Type B pancreatic cell (in vitro differentiated cells): ENCODE results near the gene CD200R1. TPM values are rescaled to one million over a fixed set of nuclear protein-coding genes. Genes with fewer than 3 reads are reported as not detected.

Experiments
- DNase-seq: peaks from one replicate; pipeline ENCODE4 v3.0.0; 2021; ENCODE audit warnings: mixed read lengths; ENCODE audit not compliant: unreplicated experiment; ENCODE audit errors: extremely low spot score
- H3K27ac Mint-ChIP-seq: 2 replicates; pipeline ENCODE4 v1.8.0; 2021; ENCODE audit warnings: mild to moderate bottlenecking, mixed read lengths
- H3K27me3 Mint-ChIP-seq: 2 replicates; pipeline ENCODE4 v1.8.0; 2021; ENCODE audit warnings: mixed read lengths
- H3K36me3 Mint-ChIP-seq: 2 replicates; pipeline ENCODE4 v1.8.0; 2021; ENCODE audit warnings: mixed read lengths
- H3K4me1 Mint-ChIP-seq: one replicate; pipeline ENCODE4 v1.8.0; 2021; ENCODE audit warnings: mixed read lengths; ENCODE audit not compliant: unreplicated experiment
- H3K4me3 Mint-ChIP-seq: 2 replicates; pipeline ENCODE4 v1.8.0; 2021; ENCODE audit warnings: mild to moderate bottlenecking, mixed read lengths
- H3K9me3 Mint-ChIP-seq: 2 replicates; pipeline ENCODE4 v1.8.0; 2021; ENCODE audit warnings: mixed read lengths
- long read RNA-seq: library from polyadenylated mRNA; unstranded; transcript quantifications from one replicate; pipeline ENCODE4 v2.0.0, GENCODE V29; 2020
- total RNA-seq: library from RNA; stranded (reverse); gene quantifications from 2 replicates; pipeline ENCODE4 v1.2.1, GENCODE V29; 2021; ENCODE audit warnings: low replicate concordance
- TF ChIP-seq, protein P1 (sequence below): fragments of 200-600 bp; sonication (generic); conservative IDR thresholded peaks from 2 replicates; pipeline ENCODE4 v1.5.0; 2021; ENCODE audit warnings: antibody characterized with exemption, mild to moderate bottlenecking

The CD200R1 gene, protein sequence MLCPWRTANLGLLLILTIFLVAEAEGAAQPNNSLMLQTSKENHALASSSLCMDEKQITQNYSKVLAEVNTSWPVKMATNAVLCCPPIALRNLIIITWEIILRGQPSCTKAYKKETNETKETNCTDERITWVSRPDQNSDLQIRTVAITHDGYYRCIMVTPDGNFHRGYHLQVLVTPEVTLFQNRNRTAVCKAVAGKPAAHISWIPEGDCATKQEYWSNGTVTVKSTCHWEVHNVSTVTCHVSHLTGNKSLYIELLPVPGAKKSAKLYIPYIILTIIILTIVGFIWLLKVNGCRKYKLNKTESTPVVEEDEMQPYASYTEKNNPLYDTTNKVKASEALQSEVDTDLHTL
- total RNA-seq = 2.1 and 4.5 TPM in 2 replicates
- long read RNA-seq, transcript CD200R1-202 (8 exons, 2,299 nt) = major isoform, 8 of 10 reads
- long read RNA-seq, partial matches to known transcripts = 0 of 10 reads
- long read RNA-seq, other reads (novel, unspliced or antisense) = 2 of 10 reads

DNA sequence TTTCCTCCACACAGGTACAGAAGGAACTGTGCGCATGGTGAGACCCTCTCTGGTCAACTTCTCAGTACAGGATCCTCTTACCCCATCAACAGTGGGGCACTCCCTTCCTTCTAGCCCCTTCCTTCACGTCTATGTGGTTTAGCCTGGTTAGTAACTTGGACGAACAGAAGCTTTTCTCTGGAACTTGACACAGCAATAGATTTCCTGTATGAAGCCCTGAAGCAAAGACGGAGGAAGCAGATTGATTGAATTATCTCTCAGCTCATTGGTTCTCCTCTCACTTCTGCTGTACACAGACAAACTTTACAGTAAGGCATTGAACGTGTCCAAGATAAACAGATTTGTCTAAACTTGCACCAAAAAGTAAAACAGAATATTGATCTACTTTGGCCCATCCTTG, at the start of gene CD200R1:
TSS of gene CD200R1 (minus strand) at position 210 of the 400 bp plus-strand sequence. CDS start 246 bp downstream, outside the sequence.
- Mint-ChIP-seq H3K9me3 (no peaks in the 10 kb centered on the region), H3K27ac (peak within 1 kb of the TSS; percentile 17), H3K36me3 (no peaks in the 10 kb centered on the region), H3K4me3 (no peak within 1 kb of the TSS), H3K27me3 (no peaks in the 10 kb centered on the region), H3K4me1 (no peaks in the 10 kb centered on the region)
- TF ChIP-seq, protein P1, sequence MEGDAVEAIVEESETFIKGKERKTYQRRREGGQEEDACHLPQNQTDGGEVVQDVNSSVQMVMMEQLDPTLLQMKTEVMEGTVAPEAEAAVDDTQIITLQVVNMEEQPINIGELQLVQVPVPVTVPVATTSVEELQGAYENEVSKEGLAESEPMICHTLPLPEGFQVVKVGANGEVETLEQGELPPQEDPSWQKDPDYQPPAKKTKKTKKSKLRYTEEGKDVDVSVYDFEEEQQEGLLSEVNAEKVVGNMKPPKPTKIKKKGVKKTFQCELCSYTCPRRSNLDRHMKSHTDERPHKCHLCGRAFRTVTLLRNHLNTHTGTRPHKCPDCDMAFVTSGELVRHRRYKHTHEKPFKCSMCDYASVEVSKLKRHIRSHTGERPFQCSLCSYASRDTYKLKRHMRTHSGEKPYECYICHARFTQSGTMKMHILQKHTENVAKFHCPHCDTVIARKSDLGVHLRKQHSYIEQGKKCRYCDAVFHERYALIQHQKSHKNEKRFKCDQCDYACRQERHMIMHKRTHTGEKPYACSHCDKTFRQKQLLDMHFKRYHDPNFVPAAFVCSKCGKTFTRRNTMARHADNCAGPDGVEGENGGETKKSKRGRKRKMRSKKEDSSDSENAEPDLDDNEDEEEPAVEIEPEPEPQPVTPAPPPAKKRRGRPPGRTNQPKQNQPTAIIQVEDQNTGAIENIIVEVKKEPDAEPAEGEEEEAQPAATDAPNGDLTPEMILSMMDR = no peak
- no peak for DNase-seq

DNA sequence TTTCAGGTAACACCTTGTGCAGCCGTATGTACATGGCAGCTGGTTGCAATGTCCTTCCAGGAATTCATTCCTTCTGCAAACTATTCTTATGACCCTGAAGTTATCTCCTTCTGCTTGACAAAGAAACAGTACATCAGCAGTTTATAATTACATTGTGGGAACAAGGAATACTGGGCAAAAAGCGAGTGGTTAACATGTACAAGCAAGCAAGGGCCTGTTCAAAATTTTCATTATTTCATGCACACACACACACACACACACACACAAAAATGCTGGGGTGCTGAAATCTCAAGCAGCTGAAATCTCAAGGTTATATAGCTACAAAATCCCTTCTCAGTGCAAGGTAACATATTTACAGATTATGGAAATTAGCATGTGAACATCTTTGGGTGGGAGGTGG, 46.6 kb upstream of the CD200R1 start:
- Mint-ChIP-seq H3K36me3 (peaks cover 4% of the 10 kb centered on the region), H3K27me3 (no peaks in the 10 kb centered on the region), H3K4me3 (no peak overlapping the region), H3K9me3 (no peaks in the 10 kb centered on the region), H3K27ac (no peak overlapping the region), H3K4me1 (peaks cover 30% of the 10 kb centered on the region)
- TF ChIP-seq, protein P1 = no peak
- no peak for DNase-seq

DNA sequence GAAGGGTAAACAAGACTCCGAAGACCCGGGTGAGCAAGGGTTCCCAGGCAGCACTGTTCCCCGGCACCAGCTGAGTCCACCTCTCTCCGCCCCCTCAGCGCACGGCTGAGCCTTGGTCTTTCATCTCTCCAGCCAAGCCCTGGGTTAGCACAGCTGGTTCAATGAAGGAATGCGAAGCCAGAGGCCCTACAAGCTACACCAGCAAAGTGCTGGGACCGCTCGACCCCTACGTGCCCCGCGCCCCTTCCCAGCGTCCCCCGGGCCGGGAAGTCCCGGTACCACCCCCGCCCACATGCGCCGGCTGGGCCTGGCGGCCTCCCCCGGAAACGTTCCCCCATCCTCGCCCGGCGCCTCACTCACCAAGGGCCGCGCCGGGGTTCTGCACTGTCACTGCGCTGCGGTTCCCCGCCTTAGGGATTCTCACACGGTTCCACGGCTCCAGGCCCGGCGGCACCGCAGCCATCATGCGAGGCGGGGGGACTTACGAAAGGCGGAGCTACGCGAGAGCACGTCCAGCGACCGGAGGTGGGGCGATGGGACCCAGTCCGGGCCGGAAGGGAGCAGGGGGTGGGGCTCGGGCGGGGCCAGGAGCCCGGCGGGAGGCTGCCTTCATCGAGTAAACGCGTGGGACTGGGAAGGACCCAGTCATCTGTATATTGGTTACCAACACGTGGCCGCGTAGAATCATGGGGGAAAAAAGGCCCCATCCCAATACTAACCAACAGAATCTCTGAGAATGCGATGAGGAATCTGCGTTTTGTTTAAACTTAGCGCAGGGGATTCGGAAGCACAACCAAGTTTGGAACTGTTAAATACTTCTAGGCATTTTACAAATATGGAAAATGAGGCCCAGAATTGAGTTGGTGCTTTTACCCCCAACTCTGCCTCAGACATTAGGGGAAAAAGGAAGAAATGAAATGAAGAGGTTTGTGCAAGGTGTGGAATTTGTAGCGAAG, 44.6 kb upstream of the CD200R1 start:
- H3K4me1 Mint-ChIP-seq = peaks cover 36% of the 10 kb centered on the region
- H3K9me3 Mint-ChIP-seq = no peaks in the 10 kb centered on the region
- TF ChIP-seq, protein P1 = no peak
- H3K4me3 Mint-ChIP-seq = peak overlapping the region; percentile 92
- H3K27ac Mint-ChIP-seq = peak overlapping the region; percentile 84
- H3K27me3 Mint-ChIP-seq = no peaks in the 10 kb centered on the region
- peaks cover 11% of the 10 kb centered on the region for H3K36me3 Mint-ChIP-seq
- peak; percentile 85 for DNase-seq

DNA sequence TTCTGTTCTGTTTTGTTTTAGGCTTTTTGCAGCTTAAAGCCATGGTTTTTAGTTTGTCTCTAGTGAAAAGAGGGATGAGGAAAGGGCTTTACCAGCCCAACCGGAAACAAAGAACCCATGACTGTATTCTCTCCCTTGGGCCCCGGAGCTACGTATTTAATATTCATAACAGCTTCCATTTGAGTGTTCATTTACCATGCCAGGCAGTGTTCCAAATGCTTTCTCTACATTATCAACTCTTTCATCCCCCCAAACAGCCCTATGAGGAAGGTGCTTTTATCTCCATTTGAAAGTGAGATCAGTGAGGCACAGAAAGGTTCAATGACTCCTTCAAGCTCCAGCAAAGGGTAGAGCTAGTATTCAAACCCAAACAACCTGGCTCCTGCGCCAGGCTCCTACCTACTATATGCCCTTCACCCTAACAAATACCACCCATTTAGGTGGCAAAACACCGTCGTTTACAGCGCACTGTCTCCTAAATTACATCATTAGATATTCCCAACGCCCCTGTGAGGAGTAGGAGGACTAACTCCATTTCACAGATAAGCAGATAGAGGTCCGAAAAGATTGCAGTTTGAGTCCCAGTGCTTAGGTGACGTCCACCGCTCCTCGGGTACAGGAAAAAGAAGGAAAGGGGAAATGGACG, 43.8 kb upstream of the CD200R1 start:
- Mint-ChIP-seq H3K4me1 (peaks cover 36% of the 10 kb centered on the region), H3K27me3 (no peaks in the 10 kb centered on the region), H3K4me3 (peak overlapping the region; percentile 92), H3K27ac (peak overlapping the region; percentile 84), H3K9me3 (no peaks in the 10 kb centered on the region), H3K36me3 (peaks cover 14% of the 10 kb centered on the region)
- DNase-seq = no peak
- TF ChIP-seq, protein P1 = no peak

DNA sequence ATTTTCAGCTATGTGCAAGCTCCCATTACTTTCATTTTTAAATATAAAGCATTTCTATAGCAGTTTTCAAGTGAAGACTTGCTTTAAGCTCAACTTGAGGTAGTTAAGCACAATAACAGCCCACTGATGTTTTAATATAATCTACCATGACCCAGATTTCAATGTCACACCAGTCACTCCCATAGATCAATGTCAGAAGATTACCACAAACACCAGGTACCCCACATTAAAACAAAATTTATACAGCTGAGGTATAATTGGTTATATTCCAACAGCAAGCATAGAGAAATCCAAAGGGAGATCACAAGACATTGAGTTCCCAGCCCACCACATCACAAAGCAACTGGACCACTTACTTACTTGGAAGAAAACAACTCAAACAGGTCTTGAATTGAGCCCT, 38.7 kb upstream of the CD200R1 start:
- H3K9me3 Mint-ChIP-seq = no peaks in the 10 kb centered on the region
- no peak overlapping the region for H3K27ac Mint-ChIP-seq
- no peaks in the 10 kb centered on the region for H3K27me3 Mint-ChIP-seq
- no peak overlapping the region for H3K4me3 Mint-ChIP-seq
- H3K36me3 Mint-ChIP-seq = peaks cover 22% of the 10 kb centered on the region
- TF ChIP-seq, protein P1 = no peak
- H3K4me1 Mint-ChIP-seq = peaks cover 16% of the 10 kb centered on the region
- DNase-seq = no peak
